HG03108 (cell line): ENCODE data around the gene RAMP3.
"Not testable (repeated sequence)": the region's sequence is repeated elsewhere in the genome, so short reads cannot be mapped to it uniquely, and the experiment has no call there.

Source experiments
- ATAC-seq: cut with Tn5 transposase; IDR thresholded peaks from one replicate; pipeline ENCODE4 v1.9.1; 2021; ENCODE audit warnings: moderate library complexity; ENCODE audit not compliant: unreplicated experiment

The RAMP3 gene

GRCh38 chr7:45131891-45132290 is 25.7 kb upstream of the RAMP3 start:
- no peak for ATAC-seq

GRCh38 chr7:45132708-45133320 is 24.8 kb upstream of the RAMP3 start:
- ATAC-seq, result no peak

- ATAC-seq, result no peak
Measured at GRCh38 chr7:45133352-45133751, 24.2 kb upstream of the RAMP3 start.

- no peak for ATAC-seq
Measured at GRCh38 chr7:45133877-45134276, 23.7 kb upstream of the RAMP3 start.

- no peak for ATAC-seq
Measured at GRCh38 chr7:45136106-45137060, 21.2 kb upstream of the RAMP3 start.

- ATAC-seq, result no peak
Measured at GRCh38 chr7:45138433-45139267, 18.9 kb upstream of the RAMP3 start.

GRCh38 chr7:45140827-45141226 is 16.8 kb upstream of the RAMP3 start:
- no peak for ATAC-seq

- ATAC-seq, result no peak
Measured at GRCh38 chr7:45143616-45144015, 14.0 kb upstream of the RAMP3 start.

- no peak for ATAC-seq
Measured at GRCh38 chr7:45145881-45146280, 11.7 kb upstream of the RAMP3 start.

- no peak for ATAC-seq
Measured at GRCh38 chr7:45146531-45147379, 10.8 kb upstream of the RAMP3 start.

GRCh38 chr7:45147858-45148652 is 9.5 kb upstream of the RAMP3 start:
- ATAC-seq, result no peak

- no peak for ATAC-seq
Measured at GRCh38 chr7:45148653-45148973, 9.0 kb upstream of the RAMP3 start.

GRCh38 chr7:45149606-45150005 is 8.0 kb upstream of the RAMP3 start:
- ATAC-seq, result no peak

- ATAC-seq, result no peak
Measured at GRCh38 chr7:45150199-45150598, 7.4 kb upstream of the RAMP3 start.

GRCh38 chr7:45151131-45151684 is 6.4 kb upstream of the RAMP3 start:
- no peak for ATAC-seq

GRCh38 chr7:45151967-45152366 is 5.6 kb upstream of the RAMP3 start:
- no peak for ATAC-seq

- no peak for ATAC-seq
Measured at GRCh38 chr7:45153233-45153632, 4.4 kb upstream of the RAMP3 start.

GRCh38 chr7:45153861-45154260 is 3.7 kb upstream of the RAMP3 start:
- ATAC-seq, result not testable (repeated sequence)

- no peak for ATAC-seq
Measured at GRCh38 chr7:45155357-45155900, 2.2 kb upstream of the RAMP3 start.
